Endodermal cell (in vitro differentiated cells): Measurements from ENCODE around the gene RBMS2. TPM values are rescaled to one million over a fixed set of nuclear protein-coding genes. Genes with fewer than 3 reads are reported as not detected.
"Not testable (repeated sequence)": the region's sequence is repeated elsewhere in the genome, so short reads cannot be mapped to it uniquely, and the experiment has no call there.

Source experiments
- DNase-seq: peaks from one replicate; pipeline ENCODE4 v3.0.0-alpha.2; 2017
- H3K27ac ChIP-seq: 2 replicates; pipeline ENCODE4 v1.5.1; 2013; ENCODE audit warnings: mild to moderate bottlenecking, low read depth, low read length, moderate library complexity
- H3K27me3 ChIP-seq: 2 replicates; pipeline ENCODE4 v1.6.1; 2013; ENCODE audit warnings: mild to moderate bottlenecking, low read length, moderate library complexity; ENCODE audit not compliant: insufficient read depth, control insufficient read depth, poor library complexity, severe bottlenecking
- H3K36me3 ChIP-seq: 2 replicates; pipeline ENCODE4 v1.7.0; 2013; ENCODE audit warnings: mild to moderate bottlenecking, low read length, moderate library complexity; ENCODE audit not compliant: control insufficient read depth, insufficient read depth
- H3K4me1 ChIP-seq: one replicate; pipeline ENCODE4 v1.7.0; 2013; ENCODE audit warnings: low read length; ENCODE audit not compliant: control insufficient read depth, insufficient read depth
- H3K4me3 ChIP-seq: 2 replicates; pipeline ENCODE4 v1.5.1; 2013; ENCODE audit warnings: mild to moderate bottlenecking, low read length, moderate library complexity
- H3K9ac ChIP-seq: 2 replicates; pipeline ENCODE4 v1.6.1; 2013; ENCODE audit warnings: mild to moderate bottlenecking, low read length, moderate library complexity; ENCODE audit not compliant: poor library complexity, severe bottlenecking; ENCODE audit errors: extremely low read depth
- H3K9me3 ChIP-seq: 2 replicates; pipeline ENCODE4 v1.6.1; 2013; ENCODE audit warnings: mild to moderate bottlenecking, low read length, moderate library complexity; ENCODE audit not compliant: control insufficient read depth
- H3K27ac Mint-ChIP-seq: 2 replicates; pipeline ENCODE4 v1.8.0; 2020; ENCODE audit warnings: mixed read lengths
- H3K27me3 Mint-ChIP-seq: 2 replicates; pipeline ENCODE4 v1.8.0; 2021; ENCODE audit warnings: mild to moderate bottlenecking, mixed read lengths; ENCODE audit not compliant: insufficient read depth
- H3K36me3 Mint-ChIP-seq: 2 replicates; pipeline ENCODE4 v1.8.0; 2020; ENCODE audit warnings: low read depth, mixed read lengths
- H3K4me1 Mint-ChIP-seq: 2 replicates; pipeline ENCODE4 v1.8.0; 2020; ENCODE audit warnings: mixed read lengths
- H3K4me3 Mint-ChIP-seq: 2 replicates; pipeline ENCODE4 v1.8.0; 2020; ENCODE audit warnings: mild to moderate bottlenecking, moderate library complexity, mixed read lengths
- H3K9me3 Mint-ChIP-seq: 2 replicates; pipeline ENCODE4 v1.8.0; 2020; ENCODE audit warnings: mild to moderate bottlenecking, mixed read lengths
- WGBS, 2 experiments: methylation state at CpG; one replicate each; pipeline versions ENCODE4 v1.1.5 to v1.1.7; 2013; ENCODE audit warnings: missing lambda C conversion rate in 2 of 2, mixed read lengths in 1 of 2; ENCODE audit not compliant: insufficient coverage in 1 of 2, insufficient read length in 1 of 2; 5-methylcytosine and 5-hydroxymethylcytosine counted together
- total RNA-seq, 2 donors: library from RNA; stranded (reverse); fragmentation: NEBNext Ultra II Directional in 1 of 2; extraction: Animal tissue kit (Norgen Biotek cat#: 25700) in 1 of 2; gene quantifications; 2 replicates in 1 of 2; 3 replicates in 1 of 2; pipeline ENCODE4 v1.2.1, GENCODE V29; 2021
- TF ChIP-seq, protein P1 (sequence below): fragments of 200-600 bp; sonication (generic); conservative IDR thresholded peaks from 2 replicates; pipeline ENCODE4 v1.5.0; 2021; ENCODE audit warnings: antibody characterized with exemption, mild to moderate bottlenecking

Gene RBMS2
- total RNA-seq, 2 donors from 2014 or later = 26.3 to 33.8 TPM

DNA sequence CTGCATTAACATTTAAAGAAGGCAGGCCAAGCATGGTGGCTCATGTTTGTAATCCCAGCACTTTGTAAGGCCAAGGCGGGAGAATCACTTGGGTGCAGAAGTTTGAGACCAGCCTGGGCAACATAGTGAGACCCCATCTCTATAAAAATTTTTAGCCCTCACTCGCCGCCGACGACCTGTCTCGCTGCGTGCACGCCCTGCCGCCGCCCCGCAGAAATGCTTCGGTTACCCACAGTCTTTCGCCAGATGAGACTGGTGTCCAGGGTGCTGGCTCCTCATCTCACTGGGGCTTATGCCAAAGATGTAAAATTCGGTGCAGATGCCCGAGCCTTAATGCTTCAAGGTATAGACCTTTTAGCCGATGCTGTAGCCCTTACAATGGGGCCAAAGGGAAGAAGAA lies 10.8 kb upstream of the RBMS2 start:
- Mint-ChIP-seq H3K9me3 (no peaks in the 10 kb centered on the region), H3K4me1 (no peaks in the 10 kb centered on the region), H3K36me3 (no peaks in the 10 kb centered on the region), H3K4me3 (no peak overlapping the region), H3K27ac (no peak overlapping the region), H3K27me3 (peaks cover 17% of the 10 kb centered on the region)
- Histone ChIP-seq H3K4me3 (no peak overlapping the region), H3K27ac (no peak overlapping the region), H3K36me3 (no peaks in the 10 kb centered on the region), H3K9ac (no peak overlapping the region), H3K27me3 (peaks cover 13% of the 10 kb centered on the region), H3K9me3 (no peaks in the 10 kb centered on the region), H3K4me1 (no peaks in the 10 kb centered on the region)
- 92 to 96% methylated on average over 16 of the region's 16 CpGs for WGBS, 2 experiments
- peak; percentile 17 for DNase-seq
- TF ChIP-seq, protein P1, sequence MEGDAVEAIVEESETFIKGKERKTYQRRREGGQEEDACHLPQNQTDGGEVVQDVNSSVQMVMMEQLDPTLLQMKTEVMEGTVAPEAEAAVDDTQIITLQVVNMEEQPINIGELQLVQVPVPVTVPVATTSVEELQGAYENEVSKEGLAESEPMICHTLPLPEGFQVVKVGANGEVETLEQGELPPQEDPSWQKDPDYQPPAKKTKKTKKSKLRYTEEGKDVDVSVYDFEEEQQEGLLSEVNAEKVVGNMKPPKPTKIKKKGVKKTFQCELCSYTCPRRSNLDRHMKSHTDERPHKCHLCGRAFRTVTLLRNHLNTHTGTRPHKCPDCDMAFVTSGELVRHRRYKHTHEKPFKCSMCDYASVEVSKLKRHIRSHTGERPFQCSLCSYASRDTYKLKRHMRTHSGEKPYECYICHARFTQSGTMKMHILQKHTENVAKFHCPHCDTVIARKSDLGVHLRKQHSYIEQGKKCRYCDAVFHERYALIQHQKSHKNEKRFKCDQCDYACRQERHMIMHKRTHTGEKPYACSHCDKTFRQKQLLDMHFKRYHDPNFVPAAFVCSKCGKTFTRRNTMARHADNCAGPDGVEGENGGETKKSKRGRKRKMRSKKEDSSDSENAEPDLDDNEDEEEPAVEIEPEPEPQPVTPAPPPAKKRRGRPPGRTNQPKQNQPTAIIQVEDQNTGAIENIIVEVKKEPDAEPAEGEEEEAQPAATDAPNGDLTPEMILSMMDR = no peak

DNA sequence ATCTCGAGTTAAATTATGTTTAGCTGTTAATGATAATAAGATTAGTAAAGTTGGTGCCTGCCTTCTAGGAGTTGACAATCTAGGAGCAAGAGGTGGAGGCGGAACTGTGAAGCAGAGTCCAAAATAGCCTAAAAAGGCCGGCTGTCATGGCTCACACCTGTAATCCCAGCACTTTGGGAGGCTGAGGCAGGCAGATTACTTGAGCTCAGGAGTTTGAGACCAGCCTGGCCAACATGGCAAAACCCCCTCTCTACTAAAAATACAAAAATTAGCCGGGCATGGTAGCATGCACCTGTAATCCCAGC lies 7.7 kb upstream of the RBMS2 start:
- H3K4me1 Mint-ChIP-seq, H3K4me3 Mint-ChIP-seq, H3K4me1 ChIP-seq, H3K9ac ChIP-seq, H3K36me3 Mint-ChIP-seq, H3K27ac Mint-ChIP-seq, H3K9me3 ChIP-seq, H3K36me3 ChIP-seq, H3K27ac ChIP-seq, DNase-seq, H3K4me3 ChIP-seq, H3K9me3 Mint-ChIP-seq: not testable (repeated sequence)
- TF ChIP-seq, protein P1 = peak; percentile 13
- H3K27me3 Mint-ChIP-seq = peaks cover 17% of the 10 kb centered on the region
- H3K27me3 ChIP-seq = peaks cover 13% of the 10 kb centered on the region
- 56 to 60% methylated on average over 4 of the region's 4 CpGs for WGBS, 2 experiments

DNA sequence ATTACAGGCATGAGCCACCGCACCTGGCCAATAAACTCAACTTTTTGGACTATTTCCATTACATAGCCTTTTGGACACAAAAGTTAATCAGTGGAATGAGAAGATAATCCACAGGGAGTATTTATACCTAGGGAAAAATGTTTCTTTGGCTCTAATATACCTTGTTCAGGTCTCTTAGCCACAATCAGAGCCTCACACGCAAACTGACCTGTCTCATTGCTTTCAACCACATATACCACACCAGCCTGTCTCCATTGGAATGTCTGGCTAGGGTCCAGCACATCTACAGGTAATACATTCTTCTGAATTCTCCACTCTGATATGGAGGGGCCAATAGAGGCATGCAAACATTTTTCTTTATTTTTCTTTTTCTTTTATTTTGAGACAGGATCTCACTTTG lies 3.8 kb upstream of the RBMS2 start:
- H3K27ac ChIP-seq = no peak overlapping the region
- H3K27ac Mint-ChIP-seq = no peak overlapping the region
- no peaks in the 10 kb centered on the region for H3K9me3 Mint-ChIP-seq

More for the DNA sequence above, 3.8 kb upstream of the RBMS2 start:
- Mint-ChIP-seq H3K36me3 (no peaks in the 10 kb centered on the region), H3K4me1 (peaks cover 14% of the 10 kb centered on the region), H3K27me3 (no peaks in the 10 kb centered on the region), H3K4me3 (no peak overlapping the region)
- no peak overlapping the region for H3K4me3 ChIP-seq
- no peak overlapping the region for H3K9ac ChIP-seq
- no peaks in the 10 kb centered on the region for H3K27me3 ChIP-seq
- no peaks in the 10 kb centered on the region for H3K4me1 ChIP-seq
- no peak for DNase-seq
- TF ChIP-seq, protein P1 = no peak
- 100% methylated on average over 2 of the region's 2 CpGs; no CpG with 5 or more reads in 1 of the 2 experiments for WGBS, 2 experiments
- H3K9me3 ChIP-seq = no peaks in the 10 kb centered on the region
- no peaks in the 10 kb centered on the region for H3K36me3 ChIP-seq
